Right lung (tissue), 5 donors: ENCODE data around the gene TUG1. TPM values are rescaled to one million over a fixed set of nuclear protein-coding genes. Genes with fewer than 3 reads are reported as not detected.

Source experiments
- DNase-seq, 2 donors: peaks; one replicate each; pipeline ENCODE4 v3.0.0-alpha.2; 2013
- polyA plus RNA-seq, 5 donors: library from polyadenylated mRNA; unstranded; fragments of 120-200 nt; gene quantifications; one replicate each; pipeline versions ENCODE4 v1.2.1 to v1.2.3, GENCODE V29; 2013; ENCODE audit warnings: inconsistent platforms in 1 of 5, low replicate concordance in 1 of 5; ENCODE audit not compliant: insufficient read length in 5 of 5, insufficient read depth in 1 of 5

TUG1 gene
- polyA plus RNA-seq, 5 donors = 162 to 280 (median 246) TPM

DNA sequence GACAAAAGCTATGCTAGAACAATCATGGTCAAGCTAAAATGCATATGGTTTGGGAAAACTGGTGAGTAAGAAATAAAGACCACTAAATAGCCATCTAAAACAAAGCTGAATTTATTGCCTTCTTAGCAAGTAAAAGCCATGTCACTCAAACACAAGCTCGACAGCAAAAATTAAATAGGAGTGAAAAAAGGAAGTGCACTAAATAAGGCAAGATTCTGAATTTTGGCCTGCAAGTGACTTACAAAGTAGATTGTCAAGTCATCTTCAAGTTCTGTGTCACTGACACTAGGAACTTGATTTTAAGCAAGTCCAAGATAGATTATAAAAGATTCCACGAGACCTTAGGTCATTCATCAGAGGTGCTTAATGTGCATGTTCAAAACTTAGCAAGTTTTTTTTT is 27.4 kb downstream of the TUG1 start:
- no peak for DNase-seq

DNA sequence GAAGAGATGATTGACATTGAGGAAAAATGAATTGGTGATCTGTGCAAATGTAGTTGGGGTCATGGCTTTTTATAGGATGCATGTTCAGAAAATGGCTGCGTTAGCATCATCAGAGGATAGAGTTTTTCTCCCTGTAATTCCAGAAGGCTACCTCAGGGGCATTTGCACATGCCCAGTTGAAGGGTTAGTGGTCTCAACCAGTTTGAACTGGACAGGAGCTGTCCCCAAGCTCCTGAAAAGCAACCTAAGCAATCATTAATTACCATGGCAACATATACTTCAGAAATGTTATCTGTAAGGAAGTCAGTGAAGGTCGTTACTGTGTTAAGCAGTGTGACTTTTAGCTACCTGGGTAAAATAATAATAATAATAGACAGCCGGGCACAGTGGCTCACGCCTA is 29.3 kb downstream of the TUG1 start:
- DNase-seq = no peak

DNA sequence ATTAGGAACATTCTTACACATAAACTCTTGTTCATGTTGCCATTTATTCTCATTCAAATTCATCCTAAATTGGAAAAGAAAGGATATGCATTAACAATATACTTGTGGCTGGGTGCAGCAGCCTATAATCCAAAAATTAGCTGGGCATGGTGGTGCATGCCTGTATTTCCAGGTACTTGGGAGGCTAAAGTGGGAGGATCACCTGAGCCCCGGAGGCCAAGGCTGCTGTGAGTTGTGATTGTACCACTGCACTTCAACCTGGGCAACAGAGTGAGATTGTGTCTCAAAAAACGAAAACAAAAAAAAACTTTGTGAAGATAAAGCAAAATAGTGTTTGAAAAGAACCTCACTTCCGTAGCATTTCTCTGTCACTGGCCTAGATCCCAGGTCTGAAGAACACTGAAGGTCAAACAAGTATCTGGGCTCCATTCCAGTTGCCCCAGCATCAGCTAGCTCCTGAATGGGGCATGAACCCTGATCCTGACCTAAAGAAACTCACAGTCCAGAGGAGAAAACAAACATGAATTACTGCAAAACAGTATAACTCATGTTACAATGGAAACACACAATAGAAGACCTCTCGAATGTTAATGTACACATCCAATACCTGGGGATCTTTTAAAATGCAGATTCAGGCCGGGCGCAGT is 32.2 kb downstream of the TUG1 start:
- no peak for DNase-seq

DNA sequence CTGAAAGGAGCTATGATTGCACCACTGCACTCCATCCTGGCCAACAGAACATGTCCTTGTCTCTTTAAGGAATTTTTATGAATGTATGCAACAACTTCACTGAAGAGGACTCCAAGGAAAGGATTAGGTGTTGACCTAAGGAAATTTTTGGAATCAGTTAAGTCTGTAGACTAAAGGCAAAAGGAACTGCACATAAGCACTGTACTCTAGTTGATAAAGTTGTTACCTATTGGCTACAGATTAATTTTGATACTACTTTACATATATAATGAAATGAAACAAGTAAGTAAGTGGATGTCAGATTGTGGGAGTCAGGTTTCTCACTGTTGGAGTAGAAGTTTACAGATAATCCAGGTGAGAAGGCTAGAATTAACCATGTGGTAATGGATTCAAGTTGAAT is 36.5 kb downstream of the TUG1 start:
- no peak for DNase-seq

DNA sequence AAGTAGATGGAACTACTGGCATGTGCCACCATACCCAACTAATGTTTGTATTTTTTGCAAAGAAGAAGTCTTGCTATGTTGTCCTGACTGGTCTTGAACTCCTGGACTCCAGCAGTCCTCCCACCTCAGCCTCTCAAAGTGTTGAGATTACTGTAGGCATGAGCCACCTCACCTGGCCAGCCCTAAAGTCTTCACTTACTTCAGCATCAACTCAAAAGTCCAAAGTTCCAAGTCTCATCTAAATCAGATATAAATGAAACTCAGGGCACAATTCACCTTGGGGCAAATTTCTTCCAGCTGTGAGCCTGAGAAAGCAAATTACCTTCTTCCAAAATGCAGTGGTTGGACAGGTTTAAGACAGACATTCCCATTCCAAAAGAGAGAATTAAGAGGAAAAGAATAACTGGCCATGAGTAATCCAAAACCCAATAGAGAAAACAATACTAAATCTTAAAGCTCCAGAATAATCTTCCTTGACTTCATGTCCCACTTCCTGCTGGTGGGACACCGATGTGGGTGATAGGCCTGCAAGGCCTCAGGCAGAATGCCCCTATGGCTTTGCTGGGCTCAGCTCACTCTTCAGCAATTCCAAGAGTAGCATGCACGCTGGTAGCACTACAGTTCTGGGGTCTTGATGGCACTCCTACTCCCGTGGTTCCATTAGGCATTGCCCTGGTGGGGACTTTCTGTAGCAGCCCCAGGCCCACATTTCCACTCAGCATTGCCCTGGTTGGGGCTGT is 50.3 kb downstream of the TUG1 start:
- DNase-seq = no peak

DNA sequence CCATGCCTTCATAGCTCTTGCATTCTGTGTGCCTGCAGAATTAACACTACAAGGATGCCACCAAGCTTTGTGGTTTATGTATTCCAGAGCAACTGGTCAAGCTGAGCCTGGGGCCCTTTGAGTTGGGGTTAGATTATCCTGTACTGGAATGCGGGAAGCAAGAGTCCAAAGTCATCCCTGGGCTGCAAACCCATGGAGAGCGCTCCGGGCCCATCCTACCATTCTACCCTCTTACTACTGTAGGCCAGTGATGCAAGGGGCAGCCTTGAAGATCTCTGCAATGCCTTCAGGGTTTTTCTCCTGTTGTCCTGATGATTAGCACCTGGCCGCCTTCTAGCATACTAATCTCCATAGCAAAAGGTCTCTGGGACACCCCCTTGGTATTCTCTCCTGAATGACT is 51.3 kb downstream of the TUG1 start:
- no peak for DNase-seq

DNA sequence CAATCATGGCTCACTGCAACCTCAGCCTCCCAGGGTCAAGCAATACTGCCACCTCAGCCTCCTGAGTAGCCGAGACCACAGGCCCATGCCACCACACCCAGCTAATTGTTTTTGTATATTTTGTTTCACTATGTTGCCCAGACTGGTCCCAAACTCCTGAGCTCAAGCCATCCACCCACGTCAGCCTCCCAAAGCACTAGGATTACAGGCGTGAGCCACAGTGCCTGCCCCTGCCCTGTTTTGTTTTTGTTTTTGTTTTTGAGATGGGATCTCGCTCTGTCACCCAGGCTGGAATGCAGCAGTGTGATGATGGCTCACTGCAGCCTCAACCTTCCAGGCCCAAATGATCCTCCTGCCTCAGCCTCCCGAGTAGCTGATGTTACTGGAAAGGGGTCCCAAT is 53.5 kb downstream of the TUG1 start:
- DNase-seq = no peak

Other genes starting within 250 kb of the TUG1 start
- 10 to 100 TPM; 28.1 to 37.2 (median 35.9) TPM for gene MORC2, start 491 bp upstream of the TUG1 start, polyA plus RNA-seq
- 100 to 1,000 TPM in 1 of 5 donors, 10 to 100 TPM in 4; 57.0 to 106 (median 83.2) TPM for gene SMTN, start 112.1 kb downstream of the TUG1 start, polyA plus RNA-seq
- 10 to 100 TPM in 2 of 5 donors, 1 to 10 TPM in 3; 7.6 to 31.3 (median 9.3) TPM for gene SELENOM, start 138.3 kb downstream of the TUG1 start, polyA plus RNA-seq
- gene INPP5J, start 153.7 kb downstream of the TUG1 start, polyA plus RNA-seq = 1 to 10 TPM; 1.7 to 4.2 (median 2.3) TPM
- gene PLA2G3, start 171.2 kb downstream of the TUG1 start, polyA plus RNA-seq = under 1 TPM in 3 of 5 donors, not detected in 2; 0.07 to 0.36 (median 0.34) TPM
- 10 to 100 TPM; 35.3 to 40.7 (median 36.5) TPM for gene RNF185, start 190.9 kb downstream of the TUG1 start, polyA plus RNA-seq
- gene LIMK2, start 243.0 kb downstream of the TUG1 start, polyA plus RNA-seq = 10 to 100 TPM; 43.0 to 58.9 (median 47.5) TPM